Adrenal gland (tissue), 12 donors: ENCODE measurements around the gene EBLN1. TPM values are rescaled to one million over a fixed set of nuclear protein-coding genes. Genes with fewer than 3 reads are reported as not detected.

Experiments
- DNase-seq, 7 donors: peaks; one replicate each; pipeline ENCODE4 v3.0.0-alpha.2; 2019 to 2020
- H3K27ac ChIP-seq, 5 donors: fragments of 200-600 bp; sonication (generic) in 4 of 5; 1 replicate in 3 of 5; 2 replicates in 2 of 5; pipeline versions ENCODE4 v1.5.1 to v1.8.0; 2016 to 2020; ENCODE audit warnings: mild to moderate bottlenecking in 1 of 5
- H3K27me3 ChIP-seq: fragments of 200-600 bp; 2 replicates; pipeline ENCODE4 v1.8.0; 2021
- H3K36me3 ChIP-seq, 2 donors: fragments of 200-600 bp; replicated peaks in 1 of 2; 1 replicate in 1 of 2; 2 replicates in 1 of 2; pipeline versions ENCODE4 v1.5.1 to v1.8.0; 2018 to 2022
- H3K4me1 ChIP-seq, 2 donors: fragments of 200-600 bp; replicated peaks in 1 of 2; 1 replicate in 1 of 2; 2 replicates in 1 of 2; pipeline versions ENCODE4 v1.5.1 to v1.8.0; 2018 to 2021
- H3K4me3 ChIP-seq, 4 donors: fragments of 200-600 bp; sonication (generic) in 3 of 4; one replicate each; pipeline ENCODE4 v1.5.1; 2016 to 2018
- H3K9me3 ChIP-seq, 3 donors: fragments of 200-600 bp; sonication (generic) in 1 of 3; replicated peaks in 1 of 3; 1 replicate in 2 of 3; 2 replicates in 1 of 3; pipeline versions ENCODE4 v1.5.1 to v1.8.0; 2016 to 2021
- CTCF ChIP-seq, 6 experiments: fragments of 450-650 bp in 4 of 6; fragments of 200-600 bp in 2 of 6; sonication (generic) in 1 of 6; IDR thresholded peaks; 1 replicate in 5 of 6; 2 replicates in 1 of 6; pipeline versions ENCODE4 v1.5.1 to v1.8.0; 2016 to 2021; ENCODE audit warnings: antibody characterized with exemption in 6 of 6, mild to moderate bottlenecking in 2 of 6, moderate library complexity in 1 of 6
- POLR2A ChIP-seq, 2 donors: fragments of 450-650 bp; IDR thresholded peaks; one replicate each; pipeline ENCODE4 v1.6.1; 2017; ENCODE audit warnings: antibody characterized with exemption in 2 of 2, mild to moderate bottlenecking in 2 of 2, moderate library complexity in 1 of 2
- WGBS, 4 donors: extraction: QIAGEN DNeasy Blood & Tissue Kit in 2 of 4; methylation state at CpG; one replicate each; pipeline versions ENCODE4 v1.1.5 to v1.1.7; 2013 to 2017; 5-methylcytosine and 5-hydroxymethylcytosine counted together
- intact Hi-C, 2 donors: fragments of 100-400 bp; cut with DNase I; formaldehyde crosslinking; loops; one replicate each; pipeline versions ENCODE4 v1.14.1 to v1.15.0; 2022 to 2023
- polyA plus RNA-seq, 3 donors: library from polyadenylated mRNA; stranded (reverse); fragments of 200-250 nt in 2 of 3; fragments of 350-450 nt in 1 of 3; fragmentation: Illumina TruSeq in 1 of 3; extraction: RNeasy Lipid Tissue Mini Kit (QIAGEN cat#74804) in 1 of 3; gene quantifications; one replicate each; pipeline ENCODE4 v1.2.3, GENCODE V29; 2013 to 2014
- total RNA-seq, 9 donors: library from RNA; depleted of rRNA in 4 of 9; stranded (reverse); fragments of >200 nt in 4 of 9; fragments of 120-200 nt in 1 of 9; fragmentation: NEBNext Ultra II Directional in 1 of 9; extraction: Animal tissue kit (Norgen Biotek cat#: 25700) in 1 of 9; gene quantifications; one replicate each; pipeline versions ENCODE4 v1.1.0 to v1.2.4, GENCODE V29; 2013 to 2023
- donor health status: healthy with polysubstance abuse.
- donor health status: Bipolar disorder and iron deficiency.
- donor health status: DM: yes; HTN: yes; CAD: no.
- donor health status: DM: no; HTN: no; CAD: no.
- donor health status: DM: no; HTN: no; CAD: no.
- donor health status: DM: yes; HTN: yes; CAD: no.

EBLN1 gene
- total and polyA plus RNA-seq, 12 donors = not detected

- Histone ChIP-seq H3K36me3 (no peaks in the 10 kb centered on the region), H3K4me1 (no peaks in the 10 kb centered on the region), H3K9me3 (no peaks in the 10 kb centered on the region), H3K27me3 (peaks cover 5% of the 10 kb centered on the region), H3K4me3 (no peak overlapping the region), H3K27ac (no peak overlapping the region)
- intact Hi-C loops = no loop called here
- DNase-seq = no peak
- TF ChIP-seq POLR2A (IDR thresholded peaks at IDR 0.05) (no peak), CTCF (IDR thresholded peaks at IDR 0.05) (no peak)
These were observed 47.2 kb downstream of the EBLN1 start for GRCh38 chr10:22170582-22170981.

- H3K4me1 ChIP-seq = no peaks in the 10 kb centered on the region
- H3K36me3 ChIP-seq = no peaks in the 10 kb centered on the region
- no peak for DNase-seq
- intact Hi-C loops = no loop called here
- H3K4me3 ChIP-seq = no peak overlapping the region
- no peaks in the 10 kb centered on the region for H3K9me3 ChIP-seq
- H3K27me3 ChIP-seq = no peaks in the 10 kb centered on the region
- 76 to 83% (median 80%) methylated on average over 2 of the region's 2 CpGs for WGBS, 4 donors
- H3K27ac ChIP-seq = no peak overlapping the region
- TF ChIP-seq CTCF (IDR thresholded peaks at IDR 0.05) (no peak), POLR2A (IDR thresholded peaks at IDR 0.05) (no peak)
These were observed 57.8 kb downstream of the EBLN1 start for GRCh38 chr10:22159979-22160378.

- TF ChIP-seq CTCF (IDR thresholded peaks at IDR 0.05) = no peak
- TF ChIP-seq POLR2A (IDR thresholded peaks at IDR 0.05) = no peak
- H3K27ac ChIP-seq = no peak overlapping the region
- no peaks in the 10 kb centered on the region for H3K9me3 ChIP-seq
- intact Hi-C loops = no loop called here
- DNase-seq = no peak
- H3K4me1 ChIP-seq = no peaks in the 10 kb centered on the region
- H3K36me3 ChIP-seq = no peaks in the 10 kb centered on the region
- H3K27me3 ChIP-seq = no peaks in the 10 kb centered on the region
- no peak overlapping the region for H3K4me3 ChIP-seq
- 61 to 69% (median 63%) methylated on average over 3 of the region's 3 CpGs for WGBS, 4 donors
These were observed 58.6 kb downstream of the EBLN1 start for GRCh38 chr10:22159180-22159579.

Other genes with a start within 250 kb of the EBLN1 start
- gene DNAJC1, start 214.3 kb downstream of the EBLN1 start, total RNA-seq = 10 to 100 TPM; 26.4 to 84.4 (median 38.6) TPM
- 10 to 100 TPM; 11.0 to 46.4 (median 20.8) TPM for gene DNAJC1, start 214.3 kb downstream of the EBLN1 start, polyA plus RNA-seq
- 10 to 100 TPM in 8 of 9 donors, 1 to 10 TPM in 1; 7.5 to 70.5 (median 45.1) TPM for gene COMMD3, start 98.4 kb upstream of the EBLN1 start, total RNA-seq
- 10 to 100 TPM; 43.4 to 82.4 (median 44.5) TPM for gene COMMD3, start 98.4 kb upstream of the EBLN1 start, polyA plus RNA-seq
- gene BMI1, start 103.1 kb upstream of the EBLN1 start, total RNA-seq = 10 to 100 TPM; 40.7 to 78.5 (median 68.2) TPM
- 10 to 100 TPM; 16.7 to 88.5 (median 24.1) TPM for gene BMI1, start 103.1 kb upstream of the EBLN1 start, polyA plus RNA-seq
- gene SPAG6, start 127.5 kb upstream of the EBLN1 start, total RNA-seq = under 1 TPM in 2 of 9 donors, not detected in 7; 0.11 to 0.46 TPM
- gene SPAG6, start 127.5 kb upstream of the EBLN1 start, polyA plus RNA-seq = under 1 TPM in 1 of 3 donors, not detected in 2; 0.07 TPM